ENCODE results near the gene DSCAML1.
A peak's percentile ranks its signal among the peaks of the same experiment; 100 is the strongest.
"Not testable (repeated sequence)": the region's sequence is repeated elsewhere in the genome, so short reads cannot be mapped to it uniquely, and the experiment has no call there.

DSCAML1 gene

GRCh38 chr11:117817368-117818040 is 20.5 kb upstream of the DSCAML1 start:
- DNase-seq, result peak; percentile 89

- no peak for DNase-seq
Observed at GRCh38 chr11:117816846-117817367, 19.9 kb upstream of the DSCAML1 start.

GRCh38 chr11:117816151-117816741 is 19.2 kb upstream of the DSCAML1 start:
- no peak for DNase-seq

GRCh38 chr11:117815262-117815803 is 18.3 kb upstream of the DSCAML1 start:
- DNase-seq, result peak; percentile 63

- peak; percentile 79 for DNase-seq
Observed at GRCh38 chr11:117814766-117815261, 17.8 kb upstream of the DSCAML1 start.

- no peak for DNase-seq
Observed at GRCh38 chr11:117814204-117814765, 17.3 kb upstream of the DSCAML1 start.

GRCh38 chr11:117810056-117810451 is 13.0 kb upstream of the DSCAML1 start:
- not testable (repeated sequence) for DNase-seq

- peak; percentile 44 for DNase-seq
Observed at GRCh38 chr11:117809236-117810055, 12.4 kb upstream of the DSCAML1 start.

- no peak for DNase-seq
Observed at GRCh38 chr11:117808784-117809183, 11.8 kb upstream of the DSCAML1 start.

GRCh38 chr11:117807482-117808327 is 10.7 kb upstream of the DSCAML1 start:
- DNase-seq, result peak; percentile 75

GRCh38 chr11:117806846-117807245 is 9.8 kb upstream of the DSCAML1 start:
- DNase-seq, result no peak

GRCh38 chr11:117805045-117805444 is 8.0 kb upstream of the DSCAML1 start:
- DNase-seq, result no peak

GRCh38 chr11:117803896-117804295 is 6.9 kb upstream of the DSCAML1 start:
- DNase-seq, result no peak

GRCh38 chr11:117799634-117800033 is 2.6 kb upstream of the DSCAML1 start:
- no peak for DNase-seq

GRCh38 chr11:117796456-117796871 is 552 bp downstream of the DSCAML1 start:
- DNase-seq, result no peak

- no peak for DNase-seq
Observed at GRCh38 chr11:117795638-117796455, 1.2 kb downstream of the DSCAML1 start.

GRCh38 chr11:117794772-117795629 is 2.0 kb downstream of the DSCAML1 start:
- no peak for DNase-seq

GRCh38 chr11:117794135-117794534 is 2.9 kb downstream of the DSCAML1 start:
- no peak for DNase-seq

- no peak for DNase-seq
Observed at GRCh38 chr11:117793583-117793982, 3.4 kb downstream of the DSCAML1 start.

- no peak for DNase-seq
Observed at GRCh38 chr11:117792992-117793391, 4.0 kb downstream of the DSCAML1 start.
